Measurements from ENCODE around the gene UBE2E2.

Gene UBE2E2

DNA sequence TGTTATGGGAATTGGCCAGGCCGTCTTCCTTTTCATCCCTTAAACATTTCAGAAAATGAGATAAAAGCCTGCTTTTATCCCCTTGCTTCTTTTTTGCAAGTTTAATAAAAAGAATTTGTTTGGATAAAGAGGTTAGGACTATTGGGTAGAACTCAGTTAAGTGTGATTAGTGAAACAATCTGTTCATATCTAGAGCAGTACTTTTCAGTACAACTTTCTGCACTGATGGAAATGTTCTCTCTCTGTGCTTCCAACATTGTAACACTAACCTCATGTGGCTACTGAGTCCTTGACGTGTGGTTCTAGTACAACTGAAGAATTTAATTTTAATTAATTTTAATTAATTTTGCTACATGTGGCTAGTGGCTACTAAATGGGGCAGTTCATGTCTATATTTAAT, 246.9 kb downstream of the UBE2E2 start:
- H4K20me1 ChIP-seq (ENCODE audit: control insufficient read depth, insufficient read depth, low read depth, low read length): no peaks in the 10 kb centered on the region
- no peaks in the 10 kb centered on the region for H3K27me3 ChIP-seq (ENCODE audit: control insufficient read depth, low read length)
- no peaks in the 10 kb centered on the region for H3K9me2 ChIP-seq (replicated peaks; ENCODE audit: control insufficient read depth, low read length)
- no peak overlapping the region for H3K4me3 ChIP-seq (ENCODE audit: low read length)
- no peak overlapping the region for H3K4me2 ChIP-seq (ENCODE audit: low read length)
- H3K27ac ChIP-seq (ENCODE audit: low read depth, low read length): no peak overlapping the region
- no peaks in the 10 kb centered on the region for H3K9me3 ChIP-seq (ENCODE audit: control insufficient read depth, insufficient read depth, low read length)
- H3K36me3 ChIP-seq (ENCODE audit: control insufficient read depth, low read length): no peaks in the 10 kb centered on the region
- no peaks in the 10 kb centered on the region for H3F3A ChIP-seq (ENCODE audit: control insufficient read depth, insufficient read depth)
- TF ChIP-seq CTCF (IDR thresholded peaks at IDR 0.05; ENCODE audit: low read depth, low read length, poor library complexity, severe bottlenecking) (no peak), EZH2phosphoT487 (IDR thresholded peaks at IDR 0.05; ENCODE audit: borderline replicate concordance, low read length) (no peak)
- peaks cover 9% of the 10 kb centered on the region for H3K4me1 ChIP-seq (ENCODE audit: control insufficient read depth, low read length)
- no peaks in the 10 kb centered on the region for H3K79me2 ChIP-seq (ENCODE audit: control insufficient read depth, low read length)

DNA sequence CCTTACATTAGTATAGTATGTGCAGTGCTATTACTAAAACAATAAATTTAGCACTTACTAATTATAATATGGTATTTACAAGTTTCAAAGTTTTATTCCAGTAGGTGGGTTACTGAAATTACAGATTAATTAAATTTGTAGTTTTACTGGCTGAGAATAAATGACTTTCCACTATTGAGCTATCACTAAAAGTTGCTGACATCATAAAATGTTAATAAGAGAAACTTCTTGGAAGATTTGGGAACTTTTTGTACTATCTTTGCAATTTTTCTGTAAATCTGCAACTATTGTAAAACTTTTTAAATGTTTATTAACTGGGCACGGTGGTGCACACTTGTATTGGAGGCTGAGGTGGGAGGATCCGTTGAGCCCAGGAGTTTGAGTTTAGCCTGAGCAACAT, 247.7 kb downstream of the UBE2E2 start:
- Histone ChIP-seq H3K9me3 (ENCODE audit: control insufficient read depth, insufficient read depth, low read length) (no peaks in the 10 kb centered on the region), H4K20me1 (ENCODE audit: control insufficient read depth, insufficient read depth, low read depth, low read length) (no peaks in the 10 kb centered on the region), H3K4me1 (ENCODE audit: control insufficient read depth, low read length) (peaks cover 9% of the 10 kb centered on the region), H3K79me2 (ENCODE audit: control insufficient read depth, low read length) (no peaks in the 10 kb centered on the region), H3K27ac (ENCODE audit: low read depth, low read length) (no peak overlapping the region), H3K4me3 (ENCODE audit: low read length) (no peak overlapping the region), H3K36me3 (ENCODE audit: control insufficient read depth, low read length) (no peaks in the 10 kb centered on the region), H3K9me2 (replicated peaks; ENCODE audit: control insufficient read depth, low read length) (no peaks in the 10 kb centered on the region), H3K4me2 (ENCODE audit: low read length) (no peak overlapping the region), H3K27me3 (ENCODE audit: control insufficient read depth, low read length) (no peaks in the 10 kb centered on the region), H3F3A (ENCODE audit: control insufficient read depth, insufficient read depth) (no peaks in the 10 kb centered on the region)
- no peak for TF ChIP-seq CTCF (IDR thresholded peaks at IDR 0.05; ENCODE audit: low read depth, low read length, poor library complexity, severe bottlenecking)
- TF ChIP-seq EZH2phosphoT487 (IDR thresholded peaks at IDR 0.05; ENCODE audit: borderline replicate concordance, low read length): no peak

DNA sequence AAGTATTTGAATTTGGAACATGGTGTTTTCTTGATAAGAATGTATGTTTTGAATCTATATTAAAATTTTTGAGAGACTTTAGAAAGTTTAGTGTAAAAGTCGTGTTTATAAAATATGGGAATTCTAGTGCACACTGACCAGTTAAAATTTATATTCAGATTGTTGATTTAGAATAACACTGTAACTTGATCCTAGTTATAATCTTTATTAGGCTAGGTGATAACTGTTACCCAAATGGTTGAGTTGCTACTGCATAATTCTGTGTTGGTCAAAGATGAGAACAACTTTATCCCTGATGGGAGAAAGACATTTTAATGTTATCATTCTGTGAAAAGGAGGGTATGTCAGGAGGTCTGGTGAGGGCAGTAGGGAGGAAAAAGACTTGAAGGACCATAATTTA, 249.3 kb downstream of the UBE2E2 start:
- Histone ChIP-seq H3K36me3 (ENCODE audit: control insufficient read depth, low read length) (no peaks in the 10 kb centered on the region), H3F3A (ENCODE audit: control insufficient read depth, insufficient read depth) (no peaks in the 10 kb centered on the region), H3K4me2 (ENCODE audit: low read length) (no peak overlapping the region), H4K20me1 (ENCODE audit: control insufficient read depth, insufficient read depth, low read depth, low read length) (no peaks in the 10 kb centered on the region), H3K27me3 (ENCODE audit: control insufficient read depth, low read length) (no peaks in the 10 kb centered on the region), H3K4me1 (ENCODE audit: control insufficient read depth, low read length) (peaks cover 9% of the 10 kb centered on the region), H3K9me2 (replicated peaks; ENCODE audit: control insufficient read depth, low read length) (no peaks in the 10 kb centered on the region), H3K27ac (ENCODE audit: low read depth, low read length) (no peak overlapping the region), H3K9me3 (ENCODE audit: control insufficient read depth, insufficient read depth, low read length) (no peaks in the 10 kb centered on the region), H3K4me3 (ENCODE audit: low read length) (no peak overlapping the region), H3K79me2 (ENCODE audit: control insufficient read depth, low read length) (no peaks in the 10 kb centered on the region)
- TF ChIP-seq EZH2phosphoT487 (IDR thresholded peaks at IDR 0.05; ENCODE audit: borderline replicate concordance, low read length): no peak
- TF ChIP-seq CTCF (IDR thresholded peaks at IDR 0.05; ENCODE audit: low read depth, low read length, poor library complexity, severe bottlenecking): no peak

DNA sequence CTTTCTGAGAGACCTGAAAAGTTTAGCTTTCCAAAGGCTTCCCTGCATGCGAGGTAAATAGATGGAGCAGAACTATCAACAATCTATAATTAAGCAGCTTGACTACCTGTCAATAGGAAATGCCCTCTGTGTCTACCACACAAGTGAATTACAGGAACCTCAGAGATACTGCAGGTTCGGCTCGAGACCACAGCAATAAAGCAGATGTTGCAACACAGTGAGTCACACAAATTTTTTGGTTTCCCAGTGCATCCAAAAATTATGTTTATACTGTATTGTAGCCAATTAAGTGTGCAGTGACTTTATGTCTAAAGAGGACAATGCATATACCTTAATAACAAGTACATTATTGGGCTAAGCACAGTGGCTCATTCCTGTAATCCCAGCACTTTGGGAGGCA, 252.0 kb downstream of the UBE2E2 start:
- Histone ChIP-seq H3F3A (ENCODE audit: control insufficient read depth, insufficient read depth) (no peaks in the 10 kb centered on the region), H3K27ac (ENCODE audit: low read depth, low read length) (no peak overlapping the region), H3K4me3 (ENCODE audit: low read length) (no peak overlapping the region), H3K36me3 (ENCODE audit: control insufficient read depth, low read length) (no peaks in the 10 kb centered on the region), H3K4me1 (ENCODE audit: control insufficient read depth, low read length) (peaks cover 4% of the 10 kb centered on the region; the same call in 1 of the 2 replicates), H3K9me3 (ENCODE audit: control insufficient read depth, insufficient read depth, low read length) (no peaks in the 10 kb centered on the region), H3K79me2 (ENCODE audit: control insufficient read depth, low read length) (no peaks in the 10 kb centered on the region), H3K9me2 (replicated peaks; ENCODE audit: control insufficient read depth, low read length) (no peaks in the 10 kb centered on the region), H4K20me1 (ENCODE audit: control insufficient read depth, insufficient read depth, low read depth, low read length) (no peaks in the 10 kb centered on the region), H3K4me2 (ENCODE audit: low read length) (no peak overlapping the region), H3K27me3 (ENCODE audit: control insufficient read depth, low read length) (no peaks in the 10 kb centered on the region)
- TF ChIP-seq EZH2phosphoT487 (IDR thresholded peaks at IDR 0.05; ENCODE audit: borderline replicate concordance, low read length) (no peak), CTCF (IDR thresholded peaks at IDR 0.05; ENCODE audit: low read depth, low read length, poor library complexity, severe bottlenecking) (no peak)
